ENCODE measurements around the gene COL16A1.

GRCh38 chr1:31615939-31616338 lies 87.9 kb downstream of the COL16A1 start:
- TF ChIP-seq CTCF (IDR thresholded peaks at IDR 0.05; ENCODE audit: low read length) (no peak), EZH2 (optimal IDR thresholded peaks at IDR 0.05; ENCODE audit: low read depth, low read length) (no peak), EZH2phosphoT487 (IDR thresholded peaks at IDR 0.05; ENCODE audit: low read length) (no peak)

Data from MM.1S (cell line).